ENCODE results near the gene POU6F2. TPM values are rescaled to one million over a fixed set of nuclear protein-coding genes. Genes with fewer than 3 reads are reported as not detected.

POU6F2 gene
- total RNA-seq, 1 donor from 2014 or later: not detected

GRCh38 chr7:38955892-38956291 is 21.8 kb upstream of the POU6F2 start:
- TF ChIP-seq, protein P1, sequence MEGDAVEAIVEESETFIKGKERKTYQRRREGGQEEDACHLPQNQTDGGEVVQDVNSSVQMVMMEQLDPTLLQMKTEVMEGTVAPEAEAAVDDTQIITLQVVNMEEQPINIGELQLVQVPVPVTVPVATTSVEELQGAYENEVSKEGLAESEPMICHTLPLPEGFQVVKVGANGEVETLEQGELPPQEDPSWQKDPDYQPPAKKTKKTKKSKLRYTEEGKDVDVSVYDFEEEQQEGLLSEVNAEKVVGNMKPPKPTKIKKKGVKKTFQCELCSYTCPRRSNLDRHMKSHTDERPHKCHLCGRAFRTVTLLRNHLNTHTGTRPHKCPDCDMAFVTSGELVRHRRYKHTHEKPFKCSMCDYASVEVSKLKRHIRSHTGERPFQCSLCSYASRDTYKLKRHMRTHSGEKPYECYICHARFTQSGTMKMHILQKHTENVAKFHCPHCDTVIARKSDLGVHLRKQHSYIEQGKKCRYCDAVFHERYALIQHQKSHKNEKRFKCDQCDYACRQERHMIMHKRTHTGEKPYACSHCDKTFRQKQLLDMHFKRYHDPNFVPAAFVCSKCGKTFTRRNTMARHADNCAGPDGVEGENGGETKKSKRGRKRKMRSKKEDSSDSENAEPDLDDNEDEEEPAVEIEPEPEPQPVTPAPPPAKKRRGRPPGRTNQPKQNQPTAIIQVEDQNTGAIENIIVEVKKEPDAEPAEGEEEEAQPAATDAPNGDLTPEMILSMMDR (IDR thresholded peaks at IDR 0.05; ENCODE audit: insufficient read depth, low read length, severe bottlenecking): no peak
- Histone ChIP-seq H3K4me3 (ENCODE audit: low read depth, low read length) (no peak overlapping the region), H3K27me3 (ENCODE audit: control insufficient read depth, insufficient read depth, low read length) (no peaks in the 10 kb centered on the region), H3K36me3 (ENCODE audit: control insufficient read depth, insufficient read depth, low read length) (no peaks in the 10 kb centered on the region)
- no peak for DNase-seq (ENCODE audit: low read depth)
- FAIRE-seq: no peak

DNA sequence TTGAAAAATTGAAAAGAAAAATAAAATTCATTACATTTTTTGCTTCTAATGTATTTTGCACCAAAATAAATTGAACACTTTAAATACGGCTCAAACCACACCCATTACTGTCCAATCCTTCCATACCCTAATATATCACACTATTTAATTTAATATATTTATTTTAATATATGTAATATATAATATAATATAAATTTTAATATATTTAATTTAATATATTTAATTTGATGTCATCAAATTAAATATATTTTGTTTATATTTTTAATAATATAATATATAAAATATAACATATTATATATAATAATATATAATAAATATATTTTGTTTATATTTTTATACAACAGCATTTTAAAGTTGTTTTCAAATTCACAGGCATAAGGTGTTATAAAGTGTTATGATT is 15.7 kb upstream of the POU6F2 start:
- H3K27me3 ChIP-seq (ENCODE audit: control insufficient read depth, insufficient read depth, low read length): no peaks in the 10 kb centered on the region
- DNase-seq (ENCODE audit: low read depth) (no peak), FAIRE-seq (no peak)
- H3K4me3 ChIP-seq (ENCODE audit: low read depth, low read length): no peak overlapping the region
- TF ChIP-seq, protein P1 (IDR thresholded peaks at IDR 0.05; ENCODE audit: insufficient read depth, low read length, severe bottlenecking): no peak
- no peaks in the 10 kb centered on the region for H3K36me3 ChIP-seq (ENCODE audit: control insufficient read depth, insufficient read depth, low read length)

- Histone ChIP-seq H3K36me3 (ENCODE audit: control insufficient read depth, insufficient read depth, low read length) (no peaks in the 10 kb centered on the region), H3K27me3 (ENCODE audit: control insufficient read depth, insufficient read depth, low read length) (no peaks in the 10 kb centered on the region), H3K4me3 (ENCODE audit: low read depth, low read length) (no peak overlapping the region)
- no peak for FAIRE-seq
- TF ChIP-seq, protein P1 (IDR thresholded peaks at IDR 0.05; ENCODE audit: insufficient read depth, low read length, severe bottlenecking): no peak
- no peak for DNase-seq (ENCODE audit: low read depth)
These were observed 12.8 kb upstream of the POU6F2 start for GRCh38 chr7:38964921-38965320.

DNA sequence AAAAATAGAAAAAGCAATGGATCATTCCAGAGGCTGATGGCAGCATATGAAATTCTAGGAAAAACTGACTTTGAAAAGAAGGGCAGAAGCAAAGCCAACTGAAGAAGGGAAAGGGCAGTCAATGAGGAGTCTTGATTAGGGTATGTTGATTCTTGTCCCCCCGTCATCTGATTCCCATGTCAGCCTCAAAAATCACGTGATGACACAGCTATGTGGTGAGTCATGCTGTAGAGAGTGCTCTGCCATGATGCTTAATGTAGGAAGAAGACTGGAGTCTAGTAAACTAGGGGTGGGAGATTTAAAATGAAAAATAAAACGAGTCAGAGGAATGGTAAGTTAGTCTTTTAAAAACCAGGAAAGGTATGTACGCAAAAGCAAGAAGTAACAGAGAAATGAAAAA is 3.9 kb upstream of the POU6F2 start:
- DNase-seq (ENCODE audit: low read depth) (no peak), FAIRE-seq (no peak)
- no peak overlapping the region for H3K4me3 ChIP-seq (ENCODE audit: low read depth, low read length)
- H3K36me3 ChIP-seq (ENCODE audit: control insufficient read depth, insufficient read depth, low read length): no peaks in the 10 kb centered on the region
- peaks cover 5% of the 10 kb centered on the region for H3K27me3 ChIP-seq (ENCODE audit: control insufficient read depth, insufficient read depth, low read length)
- TF ChIP-seq, protein P1 (IDR thresholded peaks at IDR 0.05; ENCODE audit: insufficient read depth, low read length, severe bottlenecking): no peak

- no peaks in the 10 kb centered on the region for H3K36me3 ChIP-seq (ENCODE audit: control insufficient read depth, insufficient read depth, low read length)
- H3K27me3 ChIP-seq (ENCODE audit: control insufficient read depth, insufficient read depth, low read length): peaks cover 5% of the 10 kb centered on the region
- TF ChIP-seq, protein P1 (IDR thresholded peaks at IDR 0.05; ENCODE audit: insufficient read depth, low read length, severe bottlenecking): no peak
- no peak overlapping the region for H3K4me3 ChIP-seq (ENCODE audit: low read depth, low read length)
- FAIRE-seq (no peak), DNase-seq (ENCODE audit: low read depth) (no peak)
These were observed 1.7 kb upstream of the POU6F2 start for GRCh38 chr7:38975944-38976392.

DNA sequence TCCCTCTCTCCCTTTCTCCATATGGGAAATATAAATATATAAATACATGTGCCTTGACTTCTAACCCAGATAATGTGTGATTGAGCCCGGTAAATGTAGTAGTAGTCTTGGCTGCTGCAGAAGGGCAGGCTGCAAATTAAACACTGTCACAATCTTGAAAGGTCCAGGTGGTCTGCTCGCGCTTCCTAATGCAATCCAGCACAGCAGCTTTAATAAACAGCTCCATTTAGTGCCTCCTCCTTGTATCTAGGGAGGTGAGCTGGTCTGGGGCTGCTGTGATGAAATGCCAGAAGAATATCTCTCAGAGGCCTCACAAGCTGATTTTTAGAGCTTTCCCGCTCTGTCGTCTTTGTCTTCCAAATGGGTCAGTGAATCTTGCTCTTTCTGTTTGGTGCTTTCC is 782 bp downstream of the POU6F2 start:
- Histone ChIP-seq H3K4me3 (ENCODE audit: low read depth, low read length) (no peak overlapping the region), H3K36me3 (ENCODE audit: control insufficient read depth, insufficient read depth, low read length) (no peaks in the 10 kb centered on the region), H3K27me3 (ENCODE audit: control insufficient read depth, insufficient read depth, low read length) (peaks cover 5% of the 10 kb centered on the region)
- DNase-seq (ENCODE audit: low read depth) (no peak), FAIRE-seq (no peak)
- TF ChIP-seq, protein P1 (IDR thresholded peaks at IDR 0.05; ENCODE audit: insufficient read depth, low read length, severe bottlenecking): no peak

Data from bronchial epithelial cell (primary cell).